Astrocyte (in vitro differentiated cells and primary cell): ENCODE data around the gene C1orf87.

Source experiments
- EZH2 ChIP-seq: IDR thresholded peaks from 2 replicates; pipeline ENCODE4 v1.6.1; 2012; ENCODE audit warnings: mild to moderate bottlenecking, low read length, inconsistent platforms; ENCODE audit not compliant: insufficient read depth
- TF ChIP-seq, protein P1 (sequence below): IDR thresholded peaks from 2 replicates; pipeline ENCODE4 v1.5.1; 2011; ENCODE audit warnings: low read depth, mild to moderate bottlenecking, inconsistent platforms, low read length, moderate library complexity; ENCODE audit not compliant: insufficient read depth

DNA sequence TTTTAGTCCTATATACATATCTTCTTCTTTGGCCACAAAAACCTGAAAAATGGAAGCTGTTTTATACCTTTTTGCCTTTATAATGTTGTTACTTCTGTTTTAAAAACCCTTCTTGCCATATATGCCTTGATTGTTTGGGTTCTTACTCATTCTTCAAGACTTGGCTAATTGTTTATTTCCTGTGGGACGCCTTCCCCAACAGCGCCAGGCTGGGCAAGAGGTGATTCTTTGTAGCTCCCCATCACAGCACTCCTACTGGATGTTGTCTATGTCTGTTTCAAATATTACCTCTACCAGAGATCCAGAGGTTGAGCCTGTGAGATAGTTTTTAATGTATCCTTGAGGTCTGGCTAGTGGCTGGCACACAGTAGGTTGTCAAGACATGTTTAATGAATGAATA, 73.8 kb downstream of the C1orf87 start:
- TF ChIP-seq, protein P1, sequence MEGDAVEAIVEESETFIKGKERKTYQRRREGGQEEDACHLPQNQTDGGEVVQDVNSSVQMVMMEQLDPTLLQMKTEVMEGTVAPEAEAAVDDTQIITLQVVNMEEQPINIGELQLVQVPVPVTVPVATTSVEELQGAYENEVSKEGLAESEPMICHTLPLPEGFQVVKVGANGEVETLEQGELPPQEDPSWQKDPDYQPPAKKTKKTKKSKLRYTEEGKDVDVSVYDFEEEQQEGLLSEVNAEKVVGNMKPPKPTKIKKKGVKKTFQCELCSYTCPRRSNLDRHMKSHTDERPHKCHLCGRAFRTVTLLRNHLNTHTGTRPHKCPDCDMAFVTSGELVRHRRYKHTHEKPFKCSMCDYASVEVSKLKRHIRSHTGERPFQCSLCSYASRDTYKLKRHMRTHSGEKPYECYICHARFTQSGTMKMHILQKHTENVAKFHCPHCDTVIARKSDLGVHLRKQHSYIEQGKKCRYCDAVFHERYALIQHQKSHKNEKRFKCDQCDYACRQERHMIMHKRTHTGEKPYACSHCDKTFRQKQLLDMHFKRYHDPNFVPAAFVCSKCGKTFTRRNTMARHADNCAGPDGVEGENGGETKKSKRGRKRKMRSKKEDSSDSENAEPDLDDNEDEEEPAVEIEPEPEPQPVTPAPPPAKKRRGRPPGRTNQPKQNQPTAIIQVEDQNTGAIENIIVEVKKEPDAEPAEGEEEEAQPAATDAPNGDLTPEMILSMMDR: no peak
- no peak for TF ChIP-seq EZH2
